ENCODE data around the gene TADA2A. TPM values are rescaled to one million over a fixed set of nuclear protein-coding genes. Genes with fewer than 3 reads are reported as not detected.
"Not testable (repeated sequence)": the region's sequence is repeated elsewhere in the genome, so short reads cannot be mapped to it uniquely, and the experiment has no call there.

TADA2A gene
- total RNA-seq, 4 donors from 2014 or later: 17.6 to 74.1 (median 23.5) TPM

GRCh38 chr17:37399265-37399803, 7.4 kb upstream of the TADA2A start:
- no peak for DNase-seq (ENCODE audit: low spot score in 2 of 2)
- WGBS, 2 donors: 93% methylated on average over 5 of the region's 5 CpGs
- Histone ChIP-seq H3K27ac (no peak overlapping the region), H3K4me1 (peaks cover 0 to 6% (median 0%) of the 10 kb centered on the region in 4 donors), H3K27me3 (no peaks in the 10 kb centered on the region), H3K36me3 (peaks cover 0 to 4% (median 0%) of the 10 kb centered on the region in 3 donors), H3K4me3 (no peak overlapping the region), H3K9me3 (no peaks in the 10 kb centered on the region)
- TF ChIP-seq EP300 (IDR thresholded peaks at IDR 0.05) (no peak), CTCF (IDR thresholded peaks at IDR 0.05) (no peak), POLR2A (IDR thresholded peaks at IDR 0.05) (no peak)

GRCh38 chr17:37400505-37400904, 6.2 kb upstream of the TADA2A start:
- no peak overlapping the region for H3K27ac ChIP-seq
- H3K36me3 ChIP-seq: peaks cover 0 to 4% (median 0%) of the 10 kb centered on the region in 3 donors
- H3K27me3 ChIP-seq: no peaks in the 10 kb centered on the region
- no peak for DNase-seq (ENCODE audit: low spot score in 2 of 2)
- peaks cover 0 to 17% (median 4%) of the 10 kb centered on the region in 4 donors for H3K4me1 ChIP-seq
- no peaks in the 10 kb centered on the region for H3K9me3 ChIP-seq
- no peak overlapping the region for H3K4me3 ChIP-seq
- TF ChIP-seq CTCF (IDR thresholded peaks at IDR 0.05) (no peak), EP300 (IDR thresholded peaks at IDR 0.05) (no peak), POLR2A (IDR thresholded peaks at IDR 0.05) (no peak)

GRCh38 chr17:37405522-37405921, 1.2 kb upstream of the TADA2A start:
- peak overlapping the region in 3 of 4 donors; percentile 65 to 87 (median 70) for H3K4me3 ChIP-seq
- peak overlapping the region in 2 of 4 donors; percentile 87 to 95 for H3K27ac ChIP-seq
- not testable (repeated sequence) for H3K27me3 ChIP-seq; H3K9me3 ChIP-seq; H3K36me3 ChIP-seq; DNase-seq (ENCODE audit: low spot score in 2 of 2)
- 45 to 61% methylated on average over 14 of the region's 14 CpGs for WGBS, 2 donors
- H3K4me1 ChIP-seq: peaks cover 0 to 29% (median 9%) of the 10 kb centered on the region in 4 donors

- WGBS, 2 donors: 1% methylated on average over 19 of the region's 21 CpGs
- DNase-seq (ENCODE audit: low spot score in 2 of 2): no peak
- H3K27me3 ChIP-seq: no peaks in the 10 kb centered on the region
- H3K27ac ChIP-seq: peak overlapping the region; percentile 84 to 95 (median 87)
- TF ChIP-seq CTCF (IDR thresholded peaks at IDR 0.05) (no peak), POLR2A (IDR thresholded peaks at IDR 0.05) (no peak), EP300 (IDR thresholded peaks at IDR 0.05) (no peak)
- no peaks in the 10 kb centered on the region for H3K9me3 ChIP-seq
- peaks cover 0 to 6% (median 0%) of the 10 kb centered on the region in 3 donors for H3K36me3 ChIP-seq
- peaks cover 0 to 29% (median 9%) of the 10 kb centered on the region in 4 donors for H3K4me1 ChIP-seq
- H3K4me3 ChIP-seq: peak overlapping the region; percentile 65 to 87 (median 78)
Observed at GRCh38 chr17:37405955-37406634, 591 bp upstream of the TADA2A start.

- 92 to 93% methylated on average over 13 of the region's 13 CpGs for WGBS, 2 donors
- DNase-seq (ENCODE audit: low spot score in 2 of 2); H3K9me3 ChIP-seq; H3K27me3 ChIP-seq: not testable (repeated sequence)
- peaks cover 0 to 33% (median 9%) of the 10 kb centered on the region in 4 donors for H3K4me1 ChIP-seq
- H3K27ac ChIP-seq: peak overlapping the region in 3 of 4 donors; percentile 84 to 95 (median 87)
- peaks cover 0 to 22% (median 0%) of the 10 kb centered on the region in 3 donors for H3K36me3 ChIP-seq
- H3K4me3 ChIP-seq: peak overlapping the region in 1 of 4 donors; percentile 65
Observed at GRCh38 chr17:37408145-37408479, 1.4 kb downstream of the TADA2A start.

GRCh38 chr17:37410357-37410756, 3.7 kb downstream of the TADA2A start:
- TF ChIP-seq CTCF (IDR thresholded peaks at IDR 0.05) (no peak), EP300 (IDR thresholded peaks at IDR 0.05) (no peak), POLR2A (IDR thresholded peaks at IDR 0.05) (no peak)
- WGBS, 2 donors: 92% methylated on average over 3 of the region's 3 CpGs
- no peak overlapping the region for H3K27ac ChIP-seq

More at GRCh38 chr17:37410357-37410756, 3.7 kb downstream of the TADA2A start:
- Histone ChIP-seq H3K4me1 (peaks cover 0 to 27% (median 7%) of the 10 kb centered on the region in 4 donors), H3K9me3 (no peaks in the 10 kb centered on the region), H3K27me3 (no peaks in the 10 kb centered on the region), H3K4me3 (no peak overlapping the region), H3K36me3 (peaks cover 0 to 45% (median 0%) of the 10 kb centered on the region in 3 donors)
- DNase-seq (ENCODE audit: low spot score in 2 of 2): no peak
